GM23248 (cell line): ENCODE data around the gene PRKAR2A.
"Not testable (repeated sequence)": the region's sequence is repeated elsewhere in the genome, so short reads cannot be mapped to it uniquely, and the experiment has no call there.

Experiments used
- EZH2 ChIP-seq: fragments of 200-600 bp; sonication (generic); IDR thresholded peaks from 2 replicates; pipeline ENCODE4 v1.6.1; 2018; ENCODE audit warnings: antibody characterized with exemption, mild to moderate bottlenecking; ENCODE audit not compliant: insufficient read depth, poor library complexity, severe bottlenecking
- EZH2phosphoT487 ChIP-seq: fragments of 200-600 bp; sonication (generic); IDR thresholded peaks from 2 replicates; pipeline ENCODE4 v1.6.1; 2018; ENCODE audit warnings: antibody characterized with exemption, moderate library complexity, mild to moderate bottlenecking, low read depth; ENCODE audit not compliant: insufficient read depth

DNA sequence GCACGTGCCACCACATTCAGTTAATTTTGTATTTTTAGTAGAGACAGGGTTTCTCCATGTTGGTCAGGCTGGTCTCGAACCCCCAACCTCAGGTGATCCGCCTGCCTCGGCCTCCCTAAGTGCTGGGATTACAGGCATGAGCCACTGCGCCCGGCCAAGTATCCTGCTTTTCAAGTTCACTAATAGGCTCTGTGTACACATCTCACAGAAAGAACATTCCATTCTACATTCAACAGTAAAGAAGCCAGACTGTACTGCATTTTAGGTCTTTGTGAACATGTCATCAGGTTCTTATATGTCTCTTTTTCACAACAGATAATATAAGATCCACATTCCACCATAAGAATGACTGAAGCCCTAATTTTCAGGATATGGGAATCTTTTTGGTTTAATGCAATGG, 88.1 kb downstream of the PRKAR2A start:
- not testable (repeated sequence) for TF ChIP-seq EZH2, EZH2phosphoT487
